DND-41 (cell line): ENCODE measurements around the gene EAF2.

Experiments
- ATAC-seq: fragments of 200-7000 bp; cut with Tn5 transposase; 3 replicates; pipeline ENCODE4 v1.9.1; 2021; ENCODE audit warnings: low read depth; ENCODE audit not compliant: insufficient read depth
- DNase-seq: peaks from one replicate; pipeline ENCODE4 v3.0.0-alpha.2; 2020
- H2AFZ ChIP-seq: 2 replicates; pipeline ENCODE4 v1.6.0; 2012; ENCODE audit warnings: low read depth, low read length
- H3K27ac ChIP-seq: 2 replicates; pipeline ENCODE4 v1.5.1; 2012; ENCODE audit warnings: low read length, inconsistent platforms
- H3K27me3 ChIP-seq: fragments of 200-600 bp; sonication (generic); 2 replicates; pipeline ENCODE4 v1.6.0; 2012; ENCODE audit warnings: low read length, mild to moderate bottlenecking, inconsistent platforms; ENCODE audit not compliant: insufficient read depth, poor library complexity
- H3K36me3 ChIP-seq: 2 replicates; pipeline ENCODE4 v1.5.1; 2012; ENCODE audit warnings: low read length, inconsistent platforms; ENCODE audit not compliant: insufficient read depth
- H3K4me1 ChIP-seq: 2 replicates; pipeline ENCODE4 v1.5.1; 2012; ENCODE audit warnings: mild to moderate bottlenecking, low read length; ENCODE audit not compliant: insufficient read depth
- H3K4me2 ChIP-seq: 2 replicates; pipeline ENCODE4 v1.6.0; 2012; ENCODE audit warnings: mild to moderate bottlenecking, moderate library complexity, low read length, inconsistent platforms; ENCODE audit not compliant: insufficient read depth
- H3K4me3 ChIP-seq, 2 experiments: fragments of 200-600 bp in 1 of 2; shearing (Covaris generic) in 1 of 2; 2 replicates each; pipeline ENCODE4 v1.5.1; 2012 to 2016; ENCODE audit warnings: inconsistent platforms in 2 of 2, low read length in 2 of 2, mild to moderate bottlenecking in 2 of 2, low read depth in 1 of 2, moderate library complexity in 1 of 2
- H3K79me2 ChIP-seq: 2 replicates; pipeline ENCODE4 v1.6.0; 2012; ENCODE audit warnings: low read length, inconsistent platforms; ENCODE audit not compliant: insufficient read depth
- H3K9ac ChIP-seq: 2 replicates; pipeline ENCODE4 v1.6.0; 2012; ENCODE audit warnings: low read depth, mild to moderate bottlenecking, inconsistent platforms, low read length, moderate library complexity
- H3K9me3 ChIP-seq: 2 replicates; pipeline ENCODE4 v1.5.1; 2012; ENCODE audit warnings: low read length, moderate library complexity, mild to moderate bottlenecking, inconsistent platforms; ENCODE audit not compliant: insufficient read depth, severe bottlenecking
- H4K20me1 ChIP-seq: 2 replicates; pipeline ENCODE4 v1.6.0; 2012; ENCODE audit warnings: low read length; ENCODE audit not compliant: insufficient read depth
- CTCF ChIP-seq: IDR thresholded peaks from 2 replicates; pipeline ENCODE4 v1.5.1; 2012; ENCODE audit warnings: borderline replicate concordance, low read length, moderate library complexity, mild to moderate bottlenecking; ENCODE audit not compliant: poor library complexity, severe bottlenecking; ENCODE audit errors: extremely low read depth
- EZH2 ChIP-seq: IDR thresholded peaks from 3 replicates; pipeline ENCODE4 v1.6.1; 2012; ENCODE audit warnings: borderline replicate concordance, low read depth, mild to moderate bottlenecking, moderate library complexity, low read length, inconsistent platforms; ENCODE audit not compliant: severe bottlenecking

The EAF2 gene

DNA sequence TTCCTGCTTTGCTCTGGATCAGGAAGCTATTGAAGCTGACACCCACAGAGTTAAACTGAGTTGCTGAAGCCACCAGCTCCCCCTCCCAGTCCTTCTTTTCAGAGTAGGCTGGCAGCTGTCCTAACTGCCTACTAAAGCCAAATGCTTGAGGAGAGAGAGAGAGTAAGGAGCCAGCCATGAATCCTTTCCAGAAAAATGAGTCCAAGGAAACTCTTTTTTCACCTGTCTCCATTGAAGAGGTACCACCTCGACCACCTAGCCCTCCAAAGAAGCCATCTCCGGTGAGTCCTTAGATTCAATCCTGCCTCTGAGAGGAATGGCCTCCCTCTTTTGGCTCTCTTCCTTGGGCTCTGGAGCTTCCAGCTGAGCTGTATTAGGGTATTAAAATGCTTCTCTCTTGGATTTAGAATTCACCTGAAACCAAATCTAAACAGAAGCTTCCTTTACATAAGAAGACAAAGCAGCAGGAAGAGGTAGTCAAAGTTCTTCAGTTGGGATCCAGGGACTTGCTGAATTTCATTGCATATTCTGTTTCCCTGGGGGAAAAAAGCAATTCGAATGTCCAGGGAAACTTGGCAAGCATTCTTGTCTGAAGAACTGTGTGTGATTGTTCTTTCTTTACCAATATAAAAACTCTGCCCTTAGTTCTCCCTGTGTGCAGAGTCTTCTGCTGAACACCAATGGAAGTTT lies 59.4 kb downstream of the EAF2 start, which contains the start of gene SLC15A2:
Gene SLC15A2 (plus strand): TSS at position 101 of the 690 bp plus-strand sequence. CDS start 76 bp downstream, at position 177.
- H3K9me3 ChIP-seq, result no peaks in the 10 kb centered on the region
- H4K20me1 ChIP-seq, result no peaks in the 10 kb centered on the region
- ATAC-seq, result no peak
- DNase-seq, result no peak
- no peaks in the 10 kb centered on the region for H3K4me1 ChIP-seq
- no peak within 1 kb of the TSS for H3K9ac ChIP-seq
- no peak within 1 kb of the TSS for H3K4me3 ChIP-seq
- H3K4me2 ChIP-seq, result no peak within 1 kb of the TSS
- H3K79me2 ChIP-seq, result no peaks in the 10 kb centered on the region
- no peak for TF ChIP-seq CTCF
- TF ChIP-seq EZH2, result no peak
- no peak within 1 kb of the TSS for H3K27ac ChIP-seq
- no peaks in the 10 kb centered on the region for H3K27me3 ChIP-seq
- no peaks in the 10 kb centered on the region for H3K36me3 ChIP-seq
- no peak within 1 kb of the TSS for H2AFZ ChIP-seq

DNA sequence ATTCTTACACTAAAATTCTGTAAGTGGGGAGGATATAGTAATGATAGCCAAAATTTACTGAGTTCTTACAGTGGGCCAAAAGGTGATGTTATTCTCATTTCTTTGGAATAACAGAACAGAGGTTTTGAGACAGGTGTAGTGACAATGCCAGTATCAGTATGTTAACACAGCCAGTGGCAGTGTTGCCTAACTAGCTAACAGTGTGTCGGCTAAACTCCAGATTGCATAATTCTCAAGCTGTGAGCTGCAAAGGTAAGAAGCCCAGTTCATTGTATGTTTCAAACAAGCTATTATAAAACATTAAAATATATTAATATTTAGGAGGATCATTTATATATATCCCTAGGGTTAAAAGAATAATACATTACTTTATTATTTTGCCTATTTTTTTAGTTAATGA lies 60.1 kb downstream of the EAF2 start:
- TF ChIP-seq CTCF (no peak), EZH2 (no peak)
- no peak overlapping the region for H3K27ac ChIP-seq

DNA sequence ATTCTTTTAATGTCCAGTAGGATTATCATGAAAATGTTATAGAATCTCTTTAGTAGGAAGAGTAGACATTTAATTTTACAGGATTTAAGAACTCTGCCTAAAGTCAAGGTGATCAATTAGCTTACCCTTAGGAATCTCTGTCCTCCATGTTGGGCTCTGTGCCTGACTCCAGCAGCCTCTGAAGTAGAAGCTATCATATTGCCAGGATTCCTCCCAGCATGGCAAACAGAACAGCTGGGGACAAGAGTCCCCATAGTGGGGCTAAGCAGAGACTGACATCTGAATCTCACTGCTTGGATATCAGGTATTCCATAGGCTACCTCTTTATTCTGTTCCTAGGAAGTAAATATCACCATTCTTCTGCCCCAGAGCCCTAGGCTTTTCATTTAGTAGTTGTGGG lies 60.7 kb downstream of the EAF2 start:
- DNase-seq (no peak), ATAC-seq (no peak)
- no peak for TF ChIP-seq CTCF
- TF ChIP-seq EZH2, result no peak
- Histone ChIP-seq H3K9ac (no peak overlapping the region), H3K9me3 (no peaks in the 10 kb centered on the region), H2AFZ (no peak overlapping the region), H3K4me3 (no peak overlapping the region), H3K36me3 (no peaks in the 10 kb centered on the region), H3K4me1 (no peaks in the 10 kb centered on the region), H3K4me2 (no peak overlapping the region), H3K27me3 (no peaks in the 10 kb centered on the region), H4K20me1 (no peaks in the 10 kb centered on the region), H3K27ac (no peak overlapping the region), H3K79me2 (no peaks in the 10 kb centered on the region)

More for the DNA sequence above, 60.1 kb downstream of the EAF2 start:
- DNase-seq (no peak), ATAC-seq (no peak)
- no peaks in the 10 kb centered on the region for H3K9me3 ChIP-seq
- H3K79me2 ChIP-seq, result no peaks in the 10 kb centered on the region
- H3K4me3 ChIP-seq, result no peak overlapping the region
- H3K4me2 ChIP-seq, result no peak overlapping the region
- no peak overlapping the region for H2AFZ ChIP-seq
- no peaks in the 10 kb centered on the region for H3K4me1 ChIP-seq
- H3K36me3 ChIP-seq, result no peaks in the 10 kb centered on the region
- no peaks in the 10 kb centered on the region for H3K27me3 ChIP-seq
- no peaks in the 10 kb centered on the region for H4K20me1 ChIP-seq
- H3K9ac ChIP-seq, result no peak overlapping the region
